Hepatocyte (in vitro differentiated cells): ENCODE results near the gene RCCD1.

Source experiments
- CTCF ChIP-seq: fragments of 200-600 bp; sonication (generic); IDR thresholded peaks from 2 replicates; pipeline ENCODE4 v1.5.1; 2016; ENCODE audit warnings: antibody characterized with exemption, mild to moderate bottlenecking; ENCODE audit not compliant: poor library complexity
- EZH2 ChIP-seq: fragments of 200-600 bp; sonication (generic); IDR thresholded peaks from 2 replicates; pipeline ENCODE4 v1.6.1; 2016; ENCODE audit warnings: antibody characterized with exemption, mild to moderate bottlenecking, borderline replicate concordance
- EZH2phosphoT487 ChIP-seq: fragments of 200-600 bp; sonication (generic); IDR thresholded peaks from one replicate; pipeline ENCODE4 v1.6.1; 2018; ENCODE audit warnings: antibody characterized with exemption, mild to moderate bottlenecking, low read depth, moderate library complexity; ENCODE audit not compliant: unreplicated experiment, severe bottlenecking

GRCh38 chr15:90989040-90989768 is 34.5 kb downstream of the RCCD1 start:
- TF ChIP-seq CTCF: no peak
- TF ChIP-seq EZH2: no peak
- TF ChIP-seq EZH2phosphoT487: no peak
